Measurements from ENCODE around the gene FEM1B.

GRCh38 chr15:68303560-68304436, 26.3 kb downstream of the FEM1B start:
- TF ChIP-seq CTCF (IDR thresholded peaks at IDR 0.05) (no peak), POLR2A (IDR thresholded peaks at IDR 0.05) (no peak)
